GM12873 (cell line): Measurements from ENCODE around the gene SNTG2.

Experiments used
- CTCF ChIP-seq: IDR thresholded peaks from 2 replicates; pipeline ENCODE4 v1.5.1; 2012; ENCODE audit warnings: low read depth, mild to moderate bottlenecking, moderate library complexity, low read length, control low read depth; ENCODE audit not compliant: insufficient read depth; ENCODE audit errors: missing control alignments

The SNTG2 gene

GRCh38 chr2:1081451-1082225, 131.0 kb downstream of the SNTG2 start:
- no peak for TF ChIP-seq CTCF

DNA sequence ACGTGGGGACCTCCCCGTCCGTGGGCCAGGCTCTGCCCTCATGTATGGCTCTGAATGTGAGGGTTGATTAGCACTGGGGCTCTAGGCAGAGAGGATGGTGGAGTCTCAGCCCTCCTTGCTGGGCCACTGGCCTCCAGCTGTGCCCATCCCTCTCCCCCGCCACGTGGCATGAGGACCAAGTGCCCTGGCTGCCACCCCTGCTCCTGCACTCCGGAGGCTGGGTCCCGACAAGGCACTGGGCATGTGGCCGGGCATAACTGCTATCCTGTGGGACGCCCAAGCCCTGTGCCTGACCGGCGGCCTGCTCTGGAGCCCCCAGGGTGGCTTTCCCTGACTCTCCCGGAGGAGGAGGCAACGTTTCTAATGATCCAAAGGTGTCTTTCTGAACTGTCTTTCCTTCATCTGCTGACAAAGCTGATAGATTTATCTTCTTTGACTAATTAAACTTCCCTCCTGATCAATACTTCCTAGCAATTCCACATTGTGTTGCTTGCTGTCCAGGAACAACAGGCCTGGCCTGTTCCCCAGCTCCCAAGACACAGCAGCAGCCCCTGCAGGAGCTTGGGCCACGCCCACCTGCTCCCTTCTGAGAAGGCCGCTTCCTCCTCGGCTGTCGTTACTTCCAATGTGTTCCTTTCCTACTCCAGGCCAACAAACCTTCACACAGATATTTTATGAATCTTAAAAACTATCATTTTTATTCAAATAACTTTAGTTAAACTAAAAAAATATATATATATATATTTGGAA, 132.0 kb downstream of the SNTG2 start:
- TF ChIP-seq CTCF = no peak

GRCh38 chr2:1088192-1088860, 137.7 kb downstream of the SNTG2 start:
- no peak for TF ChIP-seq CTCF

DNA sequence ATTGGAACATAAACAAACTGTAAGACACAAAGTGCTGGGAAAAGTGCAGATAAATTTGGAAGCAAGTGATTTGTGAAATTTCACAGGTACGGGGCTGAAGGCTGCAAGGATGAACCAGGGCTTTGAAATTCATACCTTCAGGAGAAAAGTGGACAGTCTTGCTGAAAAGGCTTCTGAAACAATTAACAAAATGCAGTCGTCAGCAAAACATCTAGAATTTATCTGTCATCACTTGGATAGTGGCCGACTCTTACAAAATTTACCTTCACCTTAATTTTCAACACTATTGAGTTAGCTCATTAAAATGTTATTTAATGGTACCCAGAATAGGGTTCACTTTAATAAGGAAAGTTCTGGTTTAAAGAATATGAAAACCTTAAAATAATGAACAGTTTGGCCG, 138.3 kb downstream of the SNTG2 start:
- no peak for TF ChIP-seq CTCF

DNA sequence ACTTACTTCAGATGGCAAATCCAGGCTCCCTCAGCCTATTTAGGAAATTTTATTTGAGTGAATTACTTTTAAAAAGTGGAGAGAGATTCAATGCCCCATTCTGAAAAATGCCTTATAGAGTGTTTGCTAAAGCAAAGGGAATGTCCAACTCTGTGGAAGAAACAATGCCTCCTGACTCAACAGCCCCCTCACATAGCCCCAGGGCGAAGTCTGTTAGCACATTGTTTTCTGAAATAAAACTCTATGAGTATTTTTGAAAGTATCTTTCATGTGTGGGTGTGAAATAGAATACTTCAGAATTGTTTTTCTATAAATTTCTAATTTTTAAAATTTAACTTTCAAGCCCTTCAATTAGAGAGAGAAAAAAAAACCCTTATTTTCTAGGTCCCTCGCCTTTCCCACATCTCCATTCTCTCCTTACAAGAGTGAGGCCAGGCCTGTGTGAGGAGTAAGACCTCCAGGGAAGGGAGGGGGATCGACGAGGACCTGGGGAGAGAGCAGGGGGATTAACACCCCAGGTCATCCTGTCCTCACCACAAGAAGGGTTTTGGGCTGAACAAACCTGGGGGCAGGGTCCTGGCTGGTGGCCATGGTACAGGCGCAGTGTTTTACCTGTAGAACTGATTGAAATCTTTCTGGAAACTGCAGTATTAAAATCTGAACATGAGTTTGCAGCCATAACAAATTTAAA, 141.4 kb downstream of the SNTG2 start:
- no peak for TF ChIP-seq CTCF

GRCh38 chr2:1097101-1097500, 146.5 kb downstream of the SNTG2 start:
- TF ChIP-seq CTCF = no peak
